Measurements from ENCODE around the gene NLRC5. TPM values are rescaled to one million over a fixed set of nuclear protein-coding genes. Genes with fewer than 3 reads are reported as not detected.

The NLRC5 gene
- total and polyA plus RNA-seq, 4 donors = 23.9 to 46.4 (median 31.1) TPM

- TF ChIP-seq, protein P1, sequence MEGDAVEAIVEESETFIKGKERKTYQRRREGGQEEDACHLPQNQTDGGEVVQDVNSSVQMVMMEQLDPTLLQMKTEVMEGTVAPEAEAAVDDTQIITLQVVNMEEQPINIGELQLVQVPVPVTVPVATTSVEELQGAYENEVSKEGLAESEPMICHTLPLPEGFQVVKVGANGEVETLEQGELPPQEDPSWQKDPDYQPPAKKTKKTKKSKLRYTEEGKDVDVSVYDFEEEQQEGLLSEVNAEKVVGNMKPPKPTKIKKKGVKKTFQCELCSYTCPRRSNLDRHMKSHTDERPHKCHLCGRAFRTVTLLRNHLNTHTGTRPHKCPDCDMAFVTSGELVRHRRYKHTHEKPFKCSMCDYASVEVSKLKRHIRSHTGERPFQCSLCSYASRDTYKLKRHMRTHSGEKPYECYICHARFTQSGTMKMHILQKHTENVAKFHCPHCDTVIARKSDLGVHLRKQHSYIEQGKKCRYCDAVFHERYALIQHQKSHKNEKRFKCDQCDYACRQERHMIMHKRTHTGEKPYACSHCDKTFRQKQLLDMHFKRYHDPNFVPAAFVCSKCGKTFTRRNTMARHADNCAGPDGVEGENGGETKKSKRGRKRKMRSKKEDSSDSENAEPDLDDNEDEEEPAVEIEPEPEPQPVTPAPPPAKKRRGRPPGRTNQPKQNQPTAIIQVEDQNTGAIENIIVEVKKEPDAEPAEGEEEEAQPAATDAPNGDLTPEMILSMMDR (IDR thresholded peaks at IDR 0.05; ENCODE audit: control extremely low read depth, extremely low read depth) = no peak
- 80 to 82% methylated on average over 16 of the region's 16 CpGs for WGBS, 2 donors
- H3K27ac ChIP-seq (ENCODE audit: low read depth in 1 of 2, low read length in 1 of 2) = no peak overlapping the region
- H3K27me3 ChIP-seq (ENCODE audit: control insufficient read depth in 3 of 3, insufficient read depth in 3 of 3, low read length in 2 of 3) = no peaks in the 10 kb centered on the region
- no peak for DNase-seq
- H3K9me3 ChIP-seq (ENCODE audit: control insufficient read depth in 4 of 4, insufficient read depth in 3 of 4, low read length in 3 of 4) = no peaks in the 10 kb centered on the region
- H3K9ac ChIP-seq (ENCODE audit: insufficient read depth in 1 of 2, low read length in 2 of 2) = no peak overlapping the region
- H3K4me1 ChIP-seq (ENCODE audit: control insufficient read depth in 5 of 5, insufficient read depth in 5 of 5, low read length in 5 of 5) = peaks cover 0 to 20% (median 0%) of the 10 kb centered on the region in 5 donors
- H3K4me3 ChIP-seq = no peak overlapping the region
- no peak for ATAC-seq (ENCODE audit: insufficient read depth, low FRiP score)
- peaks cover 0 to 2% (median 0%) of the 10 kb centered on the region in 4 donors for H3K36me3 ChIP-seq (ENCODE audit: control insufficient read depth in 4 of 4, insufficient read depth in 4 of 4, low read length in 4 of 4)
Measured at GRCh38 chr16:57102888-57103851, 113.8 kb downstream of the NLRC5 start.

- Histone ChIP-seq H3K27me3 (ENCODE audit: control insufficient read depth in 3 of 3, insufficient read depth in 3 of 3, low read length in 2 of 3) (no peaks in the 10 kb centered on the region), H3K4me1 (ENCODE audit: control insufficient read depth in 5 of 5, insufficient read depth in 5 of 5, low read length in 5 of 5) (peaks cover 0 to 20% (median 0%) of the 10 kb centered on the region in 5 donors), H3K27ac (ENCODE audit: low read depth in 1 of 2, low read length in 1 of 2) (peak overlapping the region in 1 of 2 donors; percentile 31), H3K9ac (ENCODE audit: insufficient read depth in 1 of 2, low read length in 2 of 2) (no peak overlapping the region), H3K9me3 (ENCODE audit: control insufficient read depth in 4 of 4, insufficient read depth in 3 of 4, low read length in 3 of 4) (no peaks in the 10 kb centered on the region), H3K4me3 (no peak overlapping the region), H3K36me3 (ENCODE audit: control insufficient read depth in 4 of 4, insufficient read depth in 4 of 4, low read length in 4 of 4) (peaks cover 0 to 2% (median 0%) of the 10 kb centered on the region in 4 donors)
- TF ChIP-seq, protein P1 (IDR thresholded peaks at IDR 0.05; ENCODE audit: control extremely low read depth, extremely low read depth) = no peak
- 55 to 59% methylated on average over 3 of the region's 3 CpGs for WGBS, 2 donors
- ATAC-seq (ENCODE audit: insufficient read depth, low FRiP score) = no peak
- DNase-seq = no peak
Measured at GRCh38 chr16:57104706-57105105, 115.3 kb downstream of the NLRC5 start.

DNA sequence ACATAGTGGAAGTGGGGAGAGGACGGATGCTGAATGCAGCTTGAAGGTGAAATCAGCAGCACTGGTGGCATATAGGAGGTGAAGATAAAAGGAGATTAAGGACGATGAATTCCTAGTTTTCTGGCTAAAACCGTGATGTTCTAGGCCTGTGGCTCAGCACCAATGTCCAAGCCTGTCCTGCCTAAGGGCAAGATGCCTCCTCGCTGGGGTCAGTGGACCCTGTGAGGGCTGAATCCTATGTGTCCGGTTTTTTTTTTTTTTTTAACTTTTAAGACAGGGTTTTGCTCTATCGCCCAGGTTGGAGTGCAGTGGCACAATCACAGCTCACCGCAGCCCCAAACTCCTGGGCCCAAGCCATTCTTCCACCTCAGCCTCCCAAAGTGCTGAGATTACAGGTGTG, 115.8 kb downstream of the NLRC5 start:
- Histone ChIP-seq H3K9ac (ENCODE audit: insufficient read depth in 1 of 2, low read length in 2 of 2) (no peak overlapping the region), H3K27ac (ENCODE audit: low read depth in 1 of 2, low read length in 1 of 2) (no peak overlapping the region), H3K27me3 (ENCODE audit: control insufficient read depth in 3 of 3, insufficient read depth in 3 of 3, low read length in 2 of 3) (no peaks in the 10 kb centered on the region), H3K36me3 (ENCODE audit: control insufficient read depth in 4 of 4, insufficient read depth in 4 of 4, low read length in 4 of 4) (peaks cover 0 to 2% (median 0%) of the 10 kb centered on the region in 4 donors), H3K4me1 (ENCODE audit: control insufficient read depth in 5 of 5, insufficient read depth in 5 of 5, low read length in 5 of 5) (peaks cover 0 to 20% (median 0%) of the 10 kb centered on the region in 5 donors), H3K4me3 (no peak overlapping the region), H3K9me3 (ENCODE audit: control insufficient read depth in 4 of 4, insufficient read depth in 3 of 4, low read length in 3 of 4) (no peaks in the 10 kb centered on the region)
- ATAC-seq (ENCODE audit: insufficient read depth, low FRiP score) (no peak), DNase-seq (no peak)
- TF ChIP-seq, protein P1 (IDR thresholded peaks at IDR 0.05; ENCODE audit: control extremely low read depth, extremely low read depth) = no peak
- 85 to 90% methylated on average over 7 of the region's 7 CpGs for WGBS, 2 donors

Data from lung (tissue), 12 donors.